GM12865 (cell line): ENCODE measurements around the gene SYT2.
"Not testable (repeated sequence)": the region's sequence is repeated elsewhere in the genome, so short reads cannot be mapped to it uniquely, and the experiment has no call there.

Experiments used
- DNase-seq: peaks from one replicate; pipeline ENCODE4 v3.0.0; 2010; ENCODE audit warnings: low read depth
- H3K4me3 ChIP-seq: 2 replicates; pipeline ENCODE4 v1.5.1; 2011; ENCODE audit warnings: mild to moderate bottlenecking, low read depth, low read length, control low read depth
- TF ChIP-seq, protein P1 (sequence below): IDR thresholded peaks from 2 replicates; pipeline ENCODE4 v1.5.1; 2011; ENCODE audit warnings: low read length, control low read depth, low read depth, inconsistent platforms; ENCODE audit not compliant: insufficient read depth; ENCODE audit errors: missing control alignments

SYT2 gene

GRCh38 chr1:202586018-202586821 lies 124.0 kb downstream of the SYT2 start:
- peak; percentile 63 for DNase-seq
- H3K4me3 ChIP-seq: no peak overlapping the region
- TF ChIP-seq, protein P1, sequence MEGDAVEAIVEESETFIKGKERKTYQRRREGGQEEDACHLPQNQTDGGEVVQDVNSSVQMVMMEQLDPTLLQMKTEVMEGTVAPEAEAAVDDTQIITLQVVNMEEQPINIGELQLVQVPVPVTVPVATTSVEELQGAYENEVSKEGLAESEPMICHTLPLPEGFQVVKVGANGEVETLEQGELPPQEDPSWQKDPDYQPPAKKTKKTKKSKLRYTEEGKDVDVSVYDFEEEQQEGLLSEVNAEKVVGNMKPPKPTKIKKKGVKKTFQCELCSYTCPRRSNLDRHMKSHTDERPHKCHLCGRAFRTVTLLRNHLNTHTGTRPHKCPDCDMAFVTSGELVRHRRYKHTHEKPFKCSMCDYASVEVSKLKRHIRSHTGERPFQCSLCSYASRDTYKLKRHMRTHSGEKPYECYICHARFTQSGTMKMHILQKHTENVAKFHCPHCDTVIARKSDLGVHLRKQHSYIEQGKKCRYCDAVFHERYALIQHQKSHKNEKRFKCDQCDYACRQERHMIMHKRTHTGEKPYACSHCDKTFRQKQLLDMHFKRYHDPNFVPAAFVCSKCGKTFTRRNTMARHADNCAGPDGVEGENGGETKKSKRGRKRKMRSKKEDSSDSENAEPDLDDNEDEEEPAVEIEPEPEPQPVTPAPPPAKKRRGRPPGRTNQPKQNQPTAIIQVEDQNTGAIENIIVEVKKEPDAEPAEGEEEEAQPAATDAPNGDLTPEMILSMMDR: no peak

GRCh38 chr1:202585590-202585933 lies 124.7 kb downstream of the SYT2 start:
- TF ChIP-seq, protein P1: no peak
- no peak for DNase-seq
- no peak overlapping the region for H3K4me3 ChIP-seq

GRCh38 chr1:202584707-202585589 lies 125.3 kb downstream of the SYT2 start:
- TF ChIP-seq, protein P1: no peak
- H3K4me3 ChIP-seq: no peak overlapping the region
- no peak for DNase-seq

DNA sequence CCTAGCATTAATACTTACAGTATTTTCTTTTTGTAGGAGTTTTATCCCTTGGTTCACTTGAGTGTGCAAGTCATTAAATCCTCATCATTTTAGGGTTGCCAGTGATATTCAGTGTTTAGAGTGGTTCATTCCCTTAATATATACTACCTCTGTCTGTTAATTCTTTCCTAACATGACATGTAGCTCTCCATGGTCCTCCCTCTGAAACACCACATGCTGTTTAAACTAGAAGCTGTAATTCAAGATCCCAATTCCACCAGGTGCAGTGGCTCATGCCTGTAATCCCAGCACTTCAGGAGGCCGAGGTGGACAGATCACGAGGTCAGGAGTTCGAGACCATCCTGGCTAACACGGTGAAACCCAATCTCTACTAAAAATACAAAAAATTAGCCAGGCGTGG lies 127.9 kb downstream of the SYT2 start:
- not testable (repeated sequence) for H3K4me3 ChIP-seq, DNase-seq

DNA sequence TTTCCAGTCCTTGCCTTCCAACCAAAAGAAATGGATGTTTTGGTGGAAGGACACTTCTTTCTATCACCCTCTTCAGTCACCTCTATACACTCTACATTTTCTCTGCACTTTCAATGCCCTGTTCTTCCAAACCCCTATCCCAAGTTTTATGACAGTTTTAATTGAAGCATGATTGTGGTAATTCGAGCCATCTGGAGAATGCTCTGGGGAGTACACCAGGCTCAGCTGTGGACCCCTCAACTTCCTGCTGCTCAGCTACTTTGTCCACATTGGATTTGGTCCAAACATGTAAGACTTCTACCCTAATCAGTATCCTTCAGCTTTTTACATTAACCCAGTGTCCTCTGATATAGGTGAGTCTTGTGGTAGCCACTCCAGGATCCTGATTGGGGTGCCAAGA lies 129.6 kb downstream of the SYT2 start:
- TF ChIP-seq, protein P1: no peak
- no peak for DNase-seq
- no peak overlapping the region for H3K4me3 ChIP-seq

DNA sequence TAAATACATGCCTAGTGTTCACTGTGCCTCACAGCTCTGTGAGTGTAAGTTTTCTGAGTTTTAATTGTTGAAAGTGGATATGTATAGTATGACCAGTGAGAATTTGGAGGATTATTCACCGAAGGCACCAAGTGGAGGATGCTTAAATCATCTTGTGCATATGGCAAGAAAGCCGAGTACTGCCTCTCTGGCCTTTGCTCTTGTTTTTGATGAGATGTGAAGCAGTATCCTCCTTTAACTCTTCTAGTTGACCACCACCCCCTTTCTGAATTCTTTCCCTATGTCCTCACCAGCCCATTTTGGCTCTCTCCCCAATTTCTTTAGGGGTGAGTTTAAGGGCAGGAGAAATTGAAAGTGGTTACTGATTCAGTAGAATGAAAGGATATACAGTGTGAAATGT lies 130.4 kb downstream of the SYT2 start:
- no peak overlapping the region for H3K4me3 ChIP-seq
- no peak for DNase-seq
- TF ChIP-seq, protein P1: no peak

DNA sequence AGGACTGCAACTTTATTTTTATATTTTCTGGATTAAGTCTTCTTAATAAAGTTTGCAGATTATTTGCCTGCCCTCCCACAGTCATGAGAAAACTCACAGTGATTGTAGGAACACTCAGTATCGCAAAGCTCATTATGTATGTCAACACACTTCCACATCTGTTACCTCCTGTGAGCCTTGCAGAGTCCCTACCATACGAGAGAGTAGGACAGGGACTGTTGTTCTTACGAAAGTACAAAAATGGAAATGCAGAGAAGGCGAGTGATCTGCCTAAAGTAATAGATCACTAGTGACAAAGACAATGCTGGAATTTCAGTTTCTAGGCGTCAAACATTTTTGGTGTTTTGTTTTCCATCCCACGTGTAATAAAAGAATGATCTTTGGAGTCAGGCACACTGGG lies 131.7 kb downstream of the SYT2 start:
- no peak overlapping the region for H3K4me3 ChIP-seq
- TF ChIP-seq, protein P1: no peak
- DNase-seq: no peak
